Testis (tissue), 3 donors: ENCODE data around the gene ITPR2. TPM values are rescaled to one million over a fixed set of nuclear protein-coding genes. Genes with fewer than 3 reads are reported as not detected.
A peak's percentile ranks its signal among the peaks of the same experiment; 100 is the strongest.

Source experiments
- DNase-seq: peaks from one replicate; pipeline ENCODE4 v3.0.0-alpha.2; 2019
- H3K27ac ChIP-seq, 2 donors: fragments of 200-600 bp; sonication (generic); one replicate each; pipeline ENCODE4 v1.5.1; 2019
- H3K27me3 ChIP-seq: fragments of 200-600 bp; sonication (generic); one replicate; pipeline ENCODE4 v1.5.1; 2019
- H3K36me3 ChIP-seq: fragments of 200-600 bp; sonication (generic); one replicate; pipeline ENCODE4 v1.5.1; 2017; ENCODE audit warnings: low read depth; ENCODE audit errors: missing control alignments
- H3K4me1 ChIP-seq: fragments of 200-600 bp; sonication (generic); one replicate; pipeline ENCODE4 v1.5.1; 2019
- H3K4me3 ChIP-seq, 2 donors: fragments of 200-600 bp; sonication (generic); one replicate each; pipeline ENCODE4 v1.5.1; 2017 to 2019
- H3K9me3 ChIP-seq: fragments of 200-600 bp; sonication (generic); one replicate; pipeline ENCODE4 v1.5.1; 2017
- CTCF ChIP-seq, 3 experiments: fragments of 450-650 bp in 2 of 3; fragments of 200-600 bp in 1 of 3; sonication (generic) in 1 of 3; IDR thresholded peaks; one replicate each; pipeline ENCODE4 v1.5.1; 2016 to 2019; ENCODE audit warnings: antibody characterized with exemption in 3 of 3, mild to moderate bottlenecking in 2 of 3, moderate library complexity in 1 of 3
- POLR2A ChIP-seq: fragments of 450-650 bp; IDR thresholded peaks from one replicate; pipeline ENCODE4 v1.6.1; 2017; ENCODE audit warnings: antibody characterized with exemption, mild to moderate bottlenecking, moderate library complexity
- WGBS, 2 donors: methylation state at CpG; one replicate each; pipeline ENCODE4 v1.1.5; 2018; 5-methylcytosine and 5-hydroxymethylcytosine counted together
- intact Hi-C: fragments of 100-400 bp; cut with DNase I; formaldehyde crosslinking; loops from one replicate; pipeline ENCODE4 v1.15.1; 2023; ENCODE audit warnings: low total_unique reads
- polyA plus RNA-seq: library from polyadenylated mRNA; stranded (reverse); fragments of 350-450 nt; fragmentation: Illumina TruSeq; extraction: RNeasy Lipid Tissue Mini Kit (QIAGEN cat#74804); gene quantifications from one replicate; pipeline ENCODE4 v1.2.3, GENCODE V29; 2014; ENCODE audit warnings: low read depth, low replicate concordance; ENCODE audit not compliant: insufficient read depth
- total RNA-seq, 2 donors: library from RNA; depleted of rRNA; stranded (reverse); fragments of >200 nt; gene quantifications; one replicate each; pipeline ENCODE4 v1.2.3, GENCODE V29; 2016

Gene ITPR2
- total and polyA plus RNA-seq, 3 donors from 2014 or later, result 4.9 to 60.6 (median 56.9) TPM

GRCh38 chr12:26701604-26702215, 131.3 kb downstream of the ITPR2 start:
- H3K27ac ChIP-seq, result no peak overlapping the region
- H3K4me3 ChIP-seq, result no peak overlapping the region
- intact Hi-C loops, result no loop called here
- TF ChIP-seq CTCF (IDR thresholded peaks at IDR 0.05) (peak; percentile 17 to 68 (median 21)), POLR2A (no peak)
- H3K27me3 ChIP-seq, result no peaks in the 10 kb centered on the region
- H3K9me3 ChIP-seq, result no peaks in the 10 kb centered on the region
- WGBS, 2 donors, result 97 to 100% methylated on average over 1 of the region's 1 CpG
- no peaks in the 10 kb centered on the region for H3K36me3 ChIP-seq
- H3K4me1 ChIP-seq, result peaks cover 7% of the 10 kb centered on the region
- no peak for DNase-seq

- TF ChIP-seq CTCF (IDR thresholded peaks at IDR 0.05) (no peak), POLR2A (no peak)
- no peaks in the 10 kb centered on the region for H3K27me3 ChIP-seq
Observed at GRCh38 chr12:26700430-26700829, 132.6 kb downstream of the ITPR2 start.

GRCh38 chr12:26699237-26699636, 133.8 kb downstream of the ITPR2 start:
- no peaks in the 10 kb centered on the region for H3K27me3 ChIP-seq
- no peaks in the 10 kb centered on the region for H3K36me3 ChIP-seq
- no peaks in the 10 kb centered on the region for H3K4me1 ChIP-seq
- intact Hi-C loops, result no loop called here
- H3K9me3 ChIP-seq, result no peaks in the 10 kb centered on the region
- no peak overlapping the region for H3K4me3 ChIP-seq
- no peak for DNase-seq
- whole genome bisulfite sequencing, 2 donors, result 94 to 96% methylated on average over 2 of the region's 2 CpGs
- TF ChIP-seq CTCF (IDR thresholded peaks at IDR 0.05), result no peak
- TF ChIP-seq POLR2A, result no peak
- no peak overlapping the region for H3K27ac ChIP-seq

More at GRCh38 chr12:26700430-26700829, 132.6 kb downstream of the ITPR2 start:
- Histone ChIP-seq H3K4me3 (no peak overlapping the region), H3K36me3 (no peaks in the 10 kb centered on the region), H3K9me3 (no peaks in the 10 kb centered on the region), H3K27ac (no peak overlapping the region), H3K4me1 (peaks cover 7% of the 10 kb centered on the region)
- no peak for DNase-seq
- WGBS, 2 donors, result 89 to 96% methylated on average over 4 of the region's 4 CpGs
- intact Hi-C loops, result no loop called here

GRCh38 chr12:26698186-26698585, 134.8 kb downstream of the ITPR2 start:
- H3K36me3 ChIP-seq, result no peaks in the 10 kb centered on the region
- 96 to 97% methylated on average over 4 of the region's 4 CpGs for WGBS, 2 donors
- intact Hi-C loops, result no loop called here
- TF ChIP-seq POLR2A (no peak), CTCF (IDR thresholded peaks at IDR 0.05) (no peak)
- DNase-seq, result no peak
- no peak overlapping the region for H3K27ac ChIP-seq
- H3K4me3 ChIP-seq, result no peak overlapping the region
- no peaks in the 10 kb centered on the region for H3K27me3 ChIP-seq
- no peaks in the 10 kb centered on the region for H3K9me3 ChIP-seq
- H3K4me1 ChIP-seq, result no peaks in the 10 kb centered on the region

GRCh38 chr12:26697217-26697616, 135.8 kb downstream of the ITPR2 start:
- no peak for DNase-seq
- Histone ChIP-seq H3K4me3 (no peak overlapping the region), H3K9me3 (no peaks in the 10 kb centered on the region), H3K4me1 (no peaks in the 10 kb centered on the region), H3K27me3 (no peaks in the 10 kb centered on the region), H3K36me3 (no peaks in the 10 kb centered on the region), H3K27ac (no peak overlapping the region)
- intact Hi-C loops, result no loop called here
- TF ChIP-seq POLR2A, result no peak
- no peak for TF ChIP-seq CTCF (IDR thresholded peaks at IDR 0.05)
- 87 to 92% methylated on average over 3 of the region's 3 CpGs for WGBS, 2 donors
